22Rv1 (cell line): Measurements from ENCODE around the gene ETV4.

Source experiments
- H3K27ac ChIP-seq: fragments of 450-650 bp; 2 replicates; pipeline ENCODE4 v1.5.1; 2017
- CTCF ChIP-seq: fragments of 450-650 bp; IDR thresholded peaks from 2 replicates; pipeline ENCODE4 v1.5.1; 2017; ENCODE audit warnings: mild to moderate bottlenecking
- ZFX ChIP-seq: fragments of 450-650 bp; IDR thresholded peaks from 2 replicates; pipeline ENCODE4 v1.6.1; 2017; ENCODE audit warnings: antibody characterized with exemption, borderline replicate concordance

The ETV4 gene

GRCh38 chr17:43540821-43541674 lies 5.1 kb downstream of the ETV4 start:
- no peak overlapping the region for H3K27ac ChIP-seq
- TF ChIP-seq ZFX, result no peak
- no peak for TF ChIP-seq CTCF

GRCh38 chr17:43536236-43536992 lies 9.7 kb downstream of the ETV4 start:
- no peak for TF ChIP-seq CTCF
- no peak for TF ChIP-seq ZFX
- no peak overlapping the region for H3K27ac ChIP-seq

GRCh38 chr17:43534909-43535308 lies 11.2 kb downstream of the ETV4 start:
- TF ChIP-seq CTCF (no peak), ZFX (no peak)
- H3K27ac ChIP-seq, result no peak overlapping the region

- 0 out of 2 replicates have a peak overlapping the region, but pooled peaks have one; percentile 3 for H3K27ac ChIP-seq
- TF ChIP-seq ZFX (no peak), CTCF (no peak)
Observed at GRCh38 chr17:43533699-43534098, 12.4 kb downstream of the ETV4 start.

- TF ChIP-seq ZFX (no peak), CTCF (no peak)
- peak overlapping the region; percentile 96 for H3K27ac ChIP-seq
Observed at GRCh38 chr17:43532581-43532980, 13.6 kb downstream of the ETV4 start.

- no peak for TF ChIP-seq ZFX
- no peak for TF ChIP-seq CTCF
- H3K27ac ChIP-seq, result peak overlapping the region; percentile 96
Observed at GRCh38 chr17:43531955-43532354, 14.2 kb downstream of the ETV4 start.

- H3K27ac ChIP-seq, result peak overlapping the region; percentile 96
Observed at GRCh38 chr17:43531082-43531378, 15.1 kb downstream of the ETV4 start.

More at GRCh38 chr17:43531082-43531378, 15.1 kb downstream of the ETV4 start:
- TF ChIP-seq CTCF (no peak), ZFX (no peak)
